K562 (cell line): Measurements from ENCODE around the gene CEP250. TPM values are rescaled to one million over a fixed set of nuclear protein-coding genes. Genes with fewer than 3 reads are reported as not detected.

Experiments
- CBX1 ChIP-seq: sonication (generic); IDR thresholded peaks from 2 replicates; pipeline ENCODE4 v1.6.1; 2016; ENCODE audit warnings: antibody characterized with exemption, low read depth, mild to moderate bottlenecking
- FOXO4 ChIP-seq: fragments of 450-650 bp; formaldehyde crosslinking; IDR thresholded peaks from 2 replicates; pipeline ENCODE4 v1.4.0; 2020; ENCODE audit warnings: mild to moderate bottlenecking, moderate library complexity
- HNRNPK ChIP-seq: fragments of 200-400 bp; formaldehyde crosslinking; IDR thresholded peaks from one replicate; pipeline ENCODE4 v1.6.1; 2018; ENCODE audit warnings: mild to moderate bottlenecking, low read depth, low read length; ENCODE audit not compliant: poor library complexity, severe bottlenecking
- KLF1 ChIP-seq: fragments of 450-650 bp; IDR thresholded peaks from 2 replicates; pipeline ENCODE4 v1.6.1; 2016; ENCODE audit warnings: missing genetic modification characterization, missing compliant biosample characterization
- NELFE ChIP-seq: IDR thresholded peaks from 2 replicates; pipeline ENCODE4 v1.6.1; 2011; ENCODE audit warnings: mild to moderate bottlenecking; ENCODE audit not compliant: insufficient read depth, insufficient read length
- NUFIP1 ChIP-seq: fragments of 450-650 bp; IDR thresholded peaks from 2 replicates; pipeline ENCODE4 v1.6.1; 2018; ENCODE audit not compliant: partially characterized antibody
- PCBP1 ChIP-seq: fragments of 200-400 bp; formaldehyde crosslinking; IDR thresholded peaks from 2 replicates; pipeline ENCODE4 v1.6.1; 2018; ENCODE audit warnings: mild to moderate bottlenecking, low read depth, low read length; ENCODE audit not compliant: poor library complexity, severe bottlenecking
- SIX5 ChIP-seq, 2 experiments: IDR thresholded peaks; 2 replicates each; pipeline ENCODE4 v1.6.1; 2011; ENCODE audit warnings: low read length in 2 of 2, borderline replicate concordance in 1 of 2, low read depth in 1 of 2, mild to moderate bottlenecking in 1 of 2, moderate library complexity in 1 of 2; ENCODE audit not compliant: insufficient read depth in 1 of 2
- SREBF1 ChIP-seq: fragments of 150-350 bp; IDR thresholded peaks from 2 replicates; pipeline ENCODE4 v1.6.1; 2014; ENCODE audit warnings: antibody characterized with exemption, low read depth, low read length, borderline replicate concordance
- TBL1XR1 ChIP-seq, 2 experiments: IDR thresholded peaks; 2 replicates each; pipeline ENCODE4 v1.6.1; 2012; ENCODE audit warnings: improper control_type of control experiment in 2 of 2, low read length in 2 of 2, mild to moderate bottlenecking in 1 of 2
- ZBTB8A ChIP-seq: fragments of 450-650 bp; IDR thresholded peaks from 2 replicates; pipeline ENCODE4 v1.6.1; 2018; ENCODE audit warnings: mild to moderate bottlenecking, moderate library complexity; ENCODE audit not compliant: partially characterized antibody
- ZNF174 ChIP-seq: fragments of 250-450 bp; sonication (Bioruptor Pico); IDR thresholded peaks from 2 replicates; pipeline ENCODE4 v1.4.0; 2020; ENCODE audit warnings: mild to moderate bottlenecking
- ZNF445 ChIP-seq: fragments of 250-450 bp; sonication (Bioruptor Pico); IDR thresholded peaks from 2 replicates; pipeline ENCODE4 v1.4.0; 2020; ENCODE audit warnings: low read depth, mild to moderate bottlenecking, moderate library complexity
- ZNF586 ChIP-seq: fragments of 450-650 bp; formaldehyde crosslinking; conservative IDR thresholded peaks from 2 replicates; pipeline ENCODE4 v1.4.0; 2020; ENCODE audit warnings: mild to moderate bottlenecking, moderate library complexity
- ZNF780A ChIP-seq: fragments of 250-450 bp; sonication (Bioruptor Pico); IDR thresholded peaks from 2 replicates; pipeline ENCODE4 v1.5.0; 2021; ENCODE audit warnings: mild to moderate bottlenecking
- ZNF830 ChIP-seq: fragments of 250-450 bp; sonication (Bioruptor Pico); IDR thresholded peaks from 2 replicates; pipeline ENCODE4 v1.5.0; 2021; ENCODE audit warnings: mild to moderate bottlenecking
- polyA plus RNA-seq, 8 experiments: library from polyadenylated mRNA; depleted of rRNA in 4 of 8; stranded (reverse) in 5 of 8; unstranded in 3 of 8; fragments of >200 nt; fragmentation: Nextera tagmentation in 2 of 8; fragmentation: Illumina TruSeq in 1 of 8; extraction: Ambion mirVana in 2 of 8; extraction: Trizol in 1 of 8; gene quantifications; 2 replicates each; pipeline versions ENCODE4 v1.2.1 to v1.2.3, GENCODE V29; 2011 to 2014; ENCODE audit warnings: inconsistent platforms in 1 of 8, missing spikeins in 1 of 8
- total RNA-seq, 7 experiments: library from RNA; depleted of rRNA in 6 of 7; stranded (reverse); fragments of >200 nt in 6 of 7; fragmentation: Illumina TruSeq in 2 of 7; extraction: Trizol in 2 of 7; gene quantifications; 2 replicates each; pipeline versions ENCODE4 v1.2.1 to v1.2.3, GENCODE V29; 2011 to 2021; ENCODE audit warnings: low replicate concordance in 1 of 7
- TF ChIP-seq, protein P1 (sequence below), 2 experiments: IDR thresholded peaks; 2 replicates each; pipeline ENCODE4 v1.6.1; 2011; ENCODE audit warnings: borderline replicate concordance in 1 of 2, control low read depth in 1 of 2, low read depth in 1 of 2, low read length in 1 of 2, mild to moderate bottlenecking in 1 of 2, mixed read lengths in 1 of 2, moderate library complexity in 1 of 2; ENCODE audit not compliant: insufficient read depth in 1 of 2, insufficient read length in 1 of 2, poor library complexity in 1 of 2, severe bottlenecking in 1 of 2; ENCODE audit errors: extremely low read depth in 1 of 2
- TF ChIP-seq, protein P2 (sequence below): fragments of 450-650 bp; IDR thresholded peaks from 2 replicates; pipeline ENCODE4 v1.6.1; 2016; ENCODE audit warnings: antibody characterized with exemption
- TF ChIP-seq, protein P3 (sequence below): sonication (generic); formaldehyde crosslinking; IDR thresholded peaks from 2 replicates; pipeline ENCODE4 v1.8.0; 2022; ENCODE audit warnings: missing genetic modification reagents, mild to moderate bottlenecking, borderline replicate concordance
- TF ChIP-seq, protein P4 (sequence below): sonication (generic); formaldehyde crosslinking; IDR thresholded peaks from 2 replicates; pipeline ENCODE4 v1.8.0; 2023; ENCODE audit warnings: mild to moderate bottlenecking, missing genetic modification reagents

Gene CEP250
- total and polyA plus RNA-seq, 9 of the 15 experiments (the other 6 are each of a cell fraction or from before 2014, with no cell fraction given): 2.5 to 41.9 (median 20.5) TPM

GRCh38 chr20:35541783-35542662, 86.6 kb downstream of the CEP250 start, which contains the start of gene ERGIC3 (continued):
- TF ChIP-seq, protein P1, sequence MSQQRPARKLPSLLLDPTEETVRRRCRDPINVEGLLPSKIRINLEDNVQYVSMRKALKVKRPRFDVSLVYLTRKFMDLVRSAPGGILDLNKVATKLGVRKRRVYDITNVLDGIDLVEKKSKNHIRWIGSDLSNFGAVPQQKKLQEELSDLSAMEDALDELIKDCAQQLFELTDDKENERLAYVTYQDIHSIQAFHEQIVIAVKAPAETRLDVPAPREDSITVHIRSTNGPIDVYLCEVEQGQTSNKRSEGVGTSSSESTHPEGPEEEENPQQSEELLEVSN (IDR thresholded peaks at IDR 0.05; ENCODE audit: borderline replicate concordance in 1 of 2, extremely low read depth in 1 of 2, insufficient read depth in 1 of 2, insufficient read length in 1 of 2, low read depth in 1 of 2, low read length in 1 of 2, poor library complexity in 1 of 2, severe bottlenecking in 1 of 2): peak; percentile 67 to 94
- TF ChIP-seq ZNF174 (CRISPR knock-in tag): no peak
- TF ChIP-seq ZNF830 (CRISPR knock-in tag): no peak
- TF ChIP-seq ZBTB8A: no peak
- peak; percentile 81; the same call in 1 of the 2 replicates for TF ChIP-seq FOXO4 (CRISPR knock-in tag)
- TF ChIP-seq TBL1XR1 (IDR thresholded peaks at IDR 0.05; ENCODE audit: low read length in 2 of 2): peak in 1 of 2 experiments; percentile 22; a peak in 1 of 4 replicates
- TF ChIP-seq ZNF445: no peak
- TF ChIP-seq PCBP1: no peak
- TF ChIP-seq KLF1 (tag): no peak
- no peak for TF ChIP-seq ZNF586 (CRISPR knock-in tag)
- TF ChIP-seq SIX5 (IDR thresholded peaks at IDR 0.05; ENCODE audit: borderline replicate concordance in 1 of 2, insufficient read depth in 1 of 2, low read depth in 1 of 2, low read length in 2 of 2): 0 out of 4 replicates have a peak, but pooled peaks of 1 of the 2 experiments have one; percentile 5
- TF ChIP-seq, protein P2, sequence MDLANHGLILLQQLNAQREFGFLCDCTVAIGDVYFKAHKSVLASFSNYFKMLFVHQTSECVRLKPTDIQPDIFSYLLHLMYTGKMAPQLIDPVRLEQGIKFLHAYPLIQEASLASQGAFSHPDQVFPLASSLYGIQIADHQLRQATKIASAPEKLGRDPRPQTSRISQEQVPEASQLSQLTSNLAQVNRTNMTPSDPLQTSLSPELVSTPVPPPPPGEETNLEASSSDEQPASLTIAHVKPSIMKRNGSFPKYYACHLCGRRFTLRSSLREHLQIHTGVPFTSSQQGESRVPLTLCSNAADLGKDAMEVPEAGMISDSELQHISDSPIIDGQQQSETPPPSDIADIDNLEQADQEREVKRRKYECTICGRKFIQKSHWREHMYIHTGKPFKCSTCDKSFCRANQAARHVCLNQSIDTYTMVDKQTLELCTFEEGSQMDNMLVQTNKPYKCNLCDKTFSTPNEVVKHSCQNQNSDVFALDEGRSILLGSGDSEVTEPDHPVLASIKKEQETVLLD: peak; percentile 95
- TF ChIP-seq, protein P3, sequence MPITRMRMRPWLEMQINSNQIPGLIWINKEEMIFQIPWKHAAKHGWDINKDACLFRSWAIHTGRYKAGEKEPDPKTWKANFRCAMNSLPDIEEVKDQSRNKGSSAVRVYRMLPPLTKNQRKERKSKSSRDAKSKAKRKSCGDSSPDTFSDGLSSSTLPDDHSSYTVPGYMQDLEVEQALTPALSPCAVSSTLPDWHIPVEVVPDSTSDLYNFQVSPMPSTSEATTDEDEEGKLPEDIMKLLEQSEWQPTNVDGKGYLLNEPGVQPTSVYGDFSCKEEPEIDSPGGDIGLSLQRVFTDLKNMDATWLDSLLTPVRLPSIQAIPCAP (CRISPR knock-in tag): no peak
- TF ChIP-seq ZNF780A: no peak
- no peak for TF ChIP-seq NUFIP1
- TF ChIP-seq, protein P4, sequence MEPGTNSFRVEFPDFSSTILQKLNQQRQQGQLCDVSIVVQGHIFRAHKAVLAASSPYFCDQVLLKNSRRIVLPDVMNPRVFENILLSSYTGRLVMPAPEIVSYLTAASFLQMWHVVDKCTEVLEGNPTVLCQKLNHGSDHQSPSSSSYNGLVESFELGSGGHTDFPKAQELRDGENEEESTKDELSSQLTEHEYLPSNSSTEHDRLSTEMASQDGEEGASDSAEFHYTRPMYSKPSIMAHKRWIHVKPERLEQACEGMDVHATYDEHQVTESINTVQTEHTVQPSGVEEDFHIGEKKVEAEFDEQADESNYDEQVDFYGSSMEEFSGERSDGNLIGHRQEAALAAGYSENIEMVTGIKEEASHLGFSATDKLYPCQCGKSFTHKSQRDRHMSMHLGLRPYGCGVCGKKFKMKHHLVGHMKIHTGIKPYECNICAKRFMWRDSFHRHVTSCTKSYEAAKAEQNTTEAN: no peak
- peak; percentile 65; the same call in 1 of the 2 replicates for TF ChIP-seq CBX1
- no peak for TF ChIP-seq HNRNPK
- no peak for TF ChIP-seq SREBF1
- TF ChIP-seq NELFE: no peak
